ENCODE measurements around the gene ASXL2. TPM values are rescaled to one million over a fixed set of nuclear protein-coding genes. Genes with fewer than 3 reads are reported as not detected.

ASXL2 gene
- total RNA-seq, 1 experiment from 2014 or later: 32.7 TPM

DNA sequence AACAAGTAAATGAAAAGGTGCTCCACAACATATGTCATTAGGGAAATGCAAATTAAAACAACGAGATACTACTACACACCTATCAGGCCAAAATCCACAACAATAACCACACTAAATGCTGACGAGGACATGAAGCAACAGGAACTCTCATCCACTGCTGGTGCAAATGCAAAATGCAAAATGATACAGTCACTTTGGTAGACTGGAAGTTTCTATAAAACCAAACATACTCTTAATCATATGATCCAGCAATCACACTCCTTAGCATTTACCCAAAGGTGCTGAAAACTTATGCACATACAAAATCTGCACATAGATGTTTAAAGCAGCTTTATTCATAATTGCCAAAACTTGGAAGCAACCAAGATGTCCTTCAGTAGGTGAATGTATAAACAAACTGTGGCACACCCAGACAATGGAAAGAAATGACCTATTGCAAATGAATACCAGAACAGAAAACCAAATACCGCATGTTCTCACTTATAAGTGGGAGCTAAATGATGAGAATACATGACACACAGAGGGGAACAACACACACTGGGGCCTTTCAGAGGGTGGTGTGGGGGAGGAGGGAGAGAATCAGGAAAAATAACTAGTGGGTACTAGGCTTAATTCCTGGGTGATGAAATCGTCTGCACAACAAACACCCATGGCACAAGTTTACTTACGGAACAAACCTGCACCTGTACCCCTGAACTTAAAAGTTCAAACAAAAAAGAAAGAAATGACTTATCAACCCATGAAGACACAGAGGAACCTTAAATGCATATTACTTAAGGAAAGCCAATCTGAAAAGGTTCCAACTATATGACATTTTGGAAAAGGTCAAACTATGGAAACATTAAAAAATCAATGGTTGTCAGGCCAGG is 80.4 kb downstream of the ASXL2 start:
- WGBS (ENCODE audit: extremely low coverage, insufficient read length, low lambda C conversion rate): no CpG with 5 or more reads among the region's 5 CpGs
- peaks cover 19 to 36% (median 21%) of the 10 kb centered on the region in 3 experiments; a peak in 6 of 7 replicates for H3K36me3 Mint-ChIP-seq (ENCODE audit: insufficient read depth in 1 of 3, low read depth in 3 of 3)
- no peak overlapping the region for H2BK5ac ChIP-seq (ENCODE audit: insufficient read length, low read length)

More for the DNA sequence above, 80.4 kb downstream of the ASXL2 start:
- H2BK12ac ChIP-seq (ENCODE audit: insufficient read length, low read depth, low read length): no peak overlapping the region
- H4K91ac ChIP-seq (ENCODE audit: insufficient read length, low read depth, low read length): no peak overlapping the region
- TF ChIP-seq CTCF (conservative IDR thresholded peaks at IDR 0.05): no peak
- no peaks in the 10 kb centered on the region for H3K27me3 Mint-ChIP-seq (ENCODE audit: low read depth)
- no peak overlapping the region for H3K4me2 ChIP-seq (ENCODE audit: insufficient read depth, insufficient read length, low read length)
- no peak overlapping the region for H3K56ac ChIP-seq (ENCODE audit: insufficient read length, low read depth, low read length)
- H3K79me1 ChIP-seq (ENCODE audit: insufficient read depth, low read depth, low read length, poor library complexity, severe bottlenecking): no peaks in the 10 kb centered on the region
- H3K27me3 ChIP-seq (ENCODE audit: insufficient read depth, low read length): no peaks in the 10 kb centered on the region
- H3K27ac ChIP-seq (ENCODE audit: insufficient read length, low read depth, low read length): no peak overlapping the region
- H3K79me2 ChIP-seq (ENCODE audit: insufficient read depth, low read length): no peaks in the 10 kb centered on the region
- H3K4me1 ChIP-seq (ENCODE audit: insufficient read depth, low read length): no peaks in the 10 kb centered on the region
- H3K4me1 Mint-ChIP-seq: peaks cover 0 to 7% of the 10 kb centered on the region in 2 experiments; a peak in 2 of 4 replicates
- no peak overlapping the region for H3T11ph ChIP-seq (ENCODE audit: low read length)
- no peaks in the 10 kb centered on the region for H3K9me3 Mint-ChIP-seq
- H2AK5ac ChIP-seq (ENCODE audit: insufficient read length, low read length): no peak overlapping the region
- no peak overlapping the region for H3K9ac ChIP-seq (ENCODE audit: extremely low read depth, insufficient read length, low read length)
- H3K27ac Mint-ChIP-seq: peak overlapping the region in 1 of 3 experiments; percentile 56; a peak in 2 of 7 replicates
- no peak overlapping the region for H3K18ac ChIP-seq (ENCODE audit: insufficient read length, low read depth, low read length)
- H2AFZ ChIP-seq (ENCODE audit: low read length): no peak overlapping the region
- no peak overlapping the region for H3K4me3 Mint-ChIP-seq
- no peaks in the 10 kb centered on the region for H4K20me1 ChIP-seq (ENCODE audit: control insufficient read depth, insufficient read depth, insufficient read length)
- DNase-seq: no peak
- H2BK20ac ChIP-seq (ENCODE audit: low read depth, low read length, poor library complexity, severe bottlenecking): no peak overlapping the region
- no peak overlapping the region for H2BK15ac ChIP-seq (ENCODE audit: low read depth, low read length)
- no peak overlapping the region for H3K4ac ChIP-seq (ENCODE audit: low read depth, low read length)
- no peak overlapping the region for H4K5ac ChIP-seq (ENCODE audit: insufficient read length, low read depth, low read length)
- H3K23me2 ChIP-seq (ENCODE audit: insufficient read length, low read depth, low read length, poor library complexity, severe bottlenecking): no peaks in the 10 kb centered on the region
- no peak overlapping the region for H2BK120ac ChIP-seq (ENCODE audit: low read depth, low read length, poor library complexity, severe bottlenecking)
- H4K8ac ChIP-seq (replicated peaks; ENCODE audit: insufficient read length, low read depth, low read length): no peak overlapping the region
- no peak overlapping the region for H3K23ac ChIP-seq (ENCODE audit: insufficient read length, low read depth, low read length)
- no peaks in the 10 kb centered on the region for H3K9me3 ChIP-seq (ENCODE audit: control insufficient read depth, low read depth, low read length)
- no peak overlapping the region for H3K14ac ChIP-seq (ENCODE audit: insufficient read depth, low read length)
